COLO668 (cell line): ENCODE measurements around the gene FAT2.
"Not testable (repeated sequence)": the region's sequence is repeated elsewhere in the genome, so short reads cannot be mapped to it uniquely, and the experiment has no call there.

Experiments
- DNase-seq: peaks from one replicate; lab custom pipeline; 2025; ENCODE audit not compliant: unreplicated experiment; lab: John Stamatoyannopoulos, UW

FAT2 gene

GRCh38 chr5:151612689-151613427 lies 21.7 kb upstream of the FAT2 start:
- no peak for DNase-seq

- DNase-seq = no peak
Measured at GRCh38 chr5:151611127-151611775, 20.1 kb upstream of the FAT2 start.

DNA sequence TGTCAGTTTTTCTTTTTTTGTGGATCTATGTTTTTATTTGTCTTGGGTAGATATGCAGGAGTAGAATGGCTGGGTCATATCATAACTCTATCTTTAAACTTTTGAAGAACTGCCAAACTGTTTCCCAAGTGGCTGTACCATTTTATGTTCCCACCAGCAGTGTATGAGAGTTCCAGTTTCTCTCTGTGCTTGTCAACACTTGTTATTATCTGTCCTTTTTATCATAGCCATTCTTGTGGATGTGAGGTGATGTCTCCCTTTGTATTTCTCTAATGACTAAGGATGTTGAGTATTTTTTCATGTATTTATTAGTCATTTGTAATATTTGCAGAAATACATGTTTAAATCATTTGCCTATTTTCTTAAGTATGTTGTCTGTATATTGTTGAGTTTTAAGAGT lies 17.4 kb upstream of the FAT2 start:
- no peak for DNase-seq

GRCh38 chr5:151607304-151607703 lies 16.2 kb upstream of the FAT2 start:
- DNase-seq = no peak

DNA sequence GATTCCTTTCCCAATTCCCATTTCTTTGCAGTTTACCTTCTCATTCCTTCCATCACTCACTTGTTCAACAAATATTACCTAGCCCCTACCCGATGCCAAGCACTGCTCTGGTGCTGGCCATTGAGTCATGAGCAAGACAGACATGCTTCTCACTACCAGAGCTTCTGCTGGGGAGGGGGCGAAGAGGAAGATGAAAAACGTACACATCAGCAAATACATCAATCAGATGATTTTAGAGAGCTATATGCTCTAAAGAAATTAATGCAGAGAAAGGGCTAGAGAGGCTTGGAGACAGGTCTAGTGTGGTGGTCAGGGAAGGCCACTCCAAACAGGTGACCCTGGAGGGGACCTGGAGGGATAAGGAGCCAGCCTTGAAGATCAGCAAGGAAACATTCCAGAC lies 14.4 kb upstream of the FAT2 start:
- no peak for DNase-seq

DNA sequence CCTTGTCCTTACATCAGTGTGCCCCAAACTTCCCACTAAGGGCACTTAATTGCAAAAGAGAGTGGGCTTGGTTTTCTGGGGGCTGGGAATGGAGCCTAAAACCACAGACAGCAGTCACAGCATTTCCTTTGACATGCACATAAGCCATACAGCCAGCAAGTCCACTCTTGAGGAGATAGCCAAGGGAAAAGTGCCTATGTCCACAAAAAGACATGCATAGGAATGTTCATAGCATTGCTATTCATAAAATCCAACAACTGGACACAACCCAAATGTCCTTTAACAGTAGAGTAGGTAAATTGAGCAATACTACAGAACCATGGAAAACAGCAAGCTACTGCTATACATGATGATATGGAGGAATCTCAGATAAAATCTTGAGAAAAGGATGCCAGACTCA lies 11.7 kb upstream of the FAT2 start:
- DNase-seq = no peak

DNA sequence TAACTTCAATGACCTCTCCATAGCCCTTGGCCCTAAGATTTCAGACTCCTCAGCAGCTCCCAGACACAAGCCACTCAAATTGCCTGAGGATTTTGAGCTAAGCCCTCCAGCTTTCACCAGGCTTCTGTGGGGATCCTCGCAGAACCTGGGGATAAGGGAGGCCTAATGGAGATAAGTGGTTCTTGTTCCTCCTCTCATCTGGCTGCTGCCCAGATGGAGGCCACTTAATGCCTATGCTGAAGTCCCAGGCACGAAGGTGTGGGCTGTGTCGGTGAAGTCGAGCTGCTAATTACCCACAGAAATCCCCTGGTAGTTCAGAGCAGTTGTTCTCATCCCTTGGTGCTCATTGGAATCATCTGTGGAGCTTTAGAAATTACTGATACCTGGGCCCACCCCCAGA lies 10.3 kb upstream of the FAT2 start:
- DNase-seq = no peak

DNA sequence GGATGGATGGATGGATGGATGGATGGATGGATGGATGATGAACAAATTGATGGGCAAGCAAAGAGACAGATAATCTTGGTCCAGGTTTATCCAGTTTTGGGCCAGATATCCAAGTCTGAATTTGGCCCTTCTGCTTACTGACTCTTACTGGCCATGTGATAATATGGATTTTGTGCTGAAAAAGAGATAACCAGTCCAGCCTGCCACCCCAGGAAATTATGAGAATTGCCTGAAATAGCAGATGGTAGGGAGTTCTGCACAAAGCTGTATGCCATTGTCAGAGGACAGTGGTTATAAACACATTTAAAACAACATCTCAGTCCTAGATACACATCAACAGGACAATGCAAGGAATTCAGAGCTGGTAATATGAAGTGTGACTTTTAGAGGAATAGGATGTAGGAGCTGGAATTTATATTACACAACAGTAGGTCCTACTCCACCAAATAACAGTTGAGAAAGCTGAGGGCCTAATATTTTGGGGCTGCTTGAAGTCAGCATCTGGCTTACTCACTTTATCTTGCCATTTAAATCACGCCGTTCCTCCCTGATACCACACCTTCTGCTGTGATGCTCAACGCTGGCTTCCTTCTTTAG lies 9.0 kb upstream of the FAT2 start:
- DNase-seq = no peak

GRCh38 chr5:151598984-151599383 lies 7.9 kb upstream of the FAT2 start:
- DNase-seq = no peak

DNA sequence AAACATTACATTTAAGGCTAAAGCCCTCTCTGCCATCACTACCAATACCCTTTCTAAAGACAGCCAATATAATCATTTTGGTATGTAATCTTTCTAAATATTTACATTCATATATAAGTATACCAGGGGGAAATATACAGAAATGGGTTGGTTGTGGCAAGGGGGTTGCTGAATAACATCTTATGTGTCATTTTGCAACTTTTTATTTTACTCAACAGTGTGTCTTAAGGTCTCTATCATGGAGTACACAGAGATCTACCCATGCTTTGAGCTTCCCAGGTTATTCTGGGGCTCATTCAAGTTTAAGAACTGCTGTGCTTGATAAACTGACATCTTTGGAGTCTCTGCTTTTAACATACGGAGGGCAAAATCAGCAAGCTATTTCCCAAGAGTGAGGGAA lies 7.4 kb upstream of the FAT2 start:
- DNase-seq = no peak

DNA sequence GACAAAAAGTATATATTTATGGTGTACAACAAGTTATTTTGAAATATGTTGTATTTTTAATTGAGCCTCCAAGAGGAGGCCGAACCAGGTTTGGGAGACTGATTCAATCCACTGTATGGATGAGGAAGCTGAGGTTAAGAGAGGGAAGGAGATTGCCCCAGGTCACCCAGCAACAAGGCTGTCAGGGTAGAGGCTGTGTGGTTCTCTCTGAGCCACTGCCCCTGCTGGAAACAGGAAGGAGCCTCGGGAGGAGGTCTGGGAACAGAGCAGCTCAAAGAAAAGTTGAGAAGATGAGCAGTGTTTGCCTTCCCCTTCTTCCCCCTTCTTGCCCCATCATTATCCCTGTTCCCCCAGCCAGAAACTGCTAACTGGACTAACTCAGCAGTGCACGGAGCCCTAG lies 6.6 kb upstream of the FAT2 start:
- DNase-seq = no peak

DNA sequence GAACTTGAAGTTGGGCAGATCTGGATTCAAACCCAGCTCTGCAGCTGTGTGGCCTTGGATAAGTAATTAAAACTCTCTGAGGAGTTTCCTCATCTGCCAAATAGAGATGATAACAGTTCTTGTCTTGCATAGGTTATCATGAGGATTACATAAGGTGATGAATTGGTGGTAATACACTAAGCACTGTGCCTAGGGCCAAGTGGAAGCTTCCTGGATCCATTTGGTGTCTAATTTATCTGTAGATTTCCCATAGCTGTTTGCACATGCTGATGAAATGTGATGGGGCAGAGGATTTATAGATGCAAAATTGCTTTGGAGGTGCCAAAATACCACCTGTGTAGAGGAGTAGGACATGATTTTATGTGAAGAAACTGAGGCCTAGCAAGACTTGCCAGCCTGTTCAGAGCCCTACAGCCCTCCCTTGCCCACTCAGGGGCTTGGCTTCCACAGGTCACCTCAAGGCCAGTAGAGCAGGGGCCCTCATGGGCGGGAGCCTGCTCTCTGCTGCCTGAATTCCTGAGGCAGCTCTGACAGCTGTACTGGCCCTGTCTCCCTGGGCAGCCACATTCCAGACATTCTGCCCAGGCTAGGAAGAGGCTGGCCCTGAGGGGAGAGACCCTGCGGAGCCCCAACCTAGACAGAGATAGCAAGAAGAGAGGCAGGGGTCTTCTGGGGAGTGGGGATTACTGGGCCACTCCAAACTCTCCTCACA lies 5.9 kb upstream of the FAT2 start:
- no peak for DNase-seq

DNA sequence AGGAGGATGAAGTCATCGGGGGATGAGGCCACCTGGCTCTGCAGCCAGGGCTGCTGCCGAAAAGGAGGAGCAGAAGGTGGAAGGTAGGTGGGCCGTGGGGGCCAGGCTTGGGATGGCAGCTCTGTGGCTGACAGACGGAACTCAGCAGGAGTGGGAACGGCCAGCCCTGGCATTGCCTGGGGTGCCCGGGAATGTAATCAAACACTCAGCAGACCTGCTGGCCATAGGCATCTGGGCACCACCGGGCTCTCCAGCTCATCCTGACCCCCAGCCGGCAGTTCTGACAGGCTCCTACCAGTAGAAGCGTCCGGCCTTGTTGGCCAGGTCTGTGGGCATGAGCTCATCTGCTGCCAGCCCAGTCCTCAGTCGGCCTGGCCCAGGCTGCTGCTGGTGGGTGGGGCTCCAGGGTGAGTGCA lies 4.3 kb upstream of the FAT2 start:
- no peak for DNase-seq

DNA sequence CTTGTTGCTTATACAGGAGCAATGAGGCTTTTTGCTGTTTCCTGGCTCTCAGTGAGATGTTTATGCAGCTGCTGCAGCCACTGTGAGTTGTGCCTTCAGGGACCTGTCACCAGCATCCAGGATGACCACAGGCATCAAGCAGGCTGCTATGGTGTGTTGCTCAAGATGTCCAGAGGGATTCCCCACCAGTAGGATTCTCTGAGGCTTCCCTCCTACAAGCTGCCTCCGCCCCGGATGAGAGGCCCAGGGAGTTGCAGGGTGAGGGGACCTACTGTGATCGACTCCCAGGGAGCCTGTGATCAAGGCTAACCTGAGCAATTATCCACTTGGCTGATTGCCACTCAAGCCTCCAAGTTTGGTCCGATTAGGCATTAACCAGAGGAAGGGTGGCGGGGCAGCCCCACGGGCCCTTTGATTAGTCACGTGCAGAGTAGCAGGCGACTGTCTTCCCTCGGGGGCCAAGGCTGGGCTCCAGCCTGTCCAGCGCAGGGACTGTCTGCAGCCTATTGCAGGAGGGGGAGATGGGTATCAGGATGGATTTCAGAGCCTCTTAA lies 1.8 kb upstream of the FAT2 start:
- DNase-seq = peak; percentile 29

DNA sequence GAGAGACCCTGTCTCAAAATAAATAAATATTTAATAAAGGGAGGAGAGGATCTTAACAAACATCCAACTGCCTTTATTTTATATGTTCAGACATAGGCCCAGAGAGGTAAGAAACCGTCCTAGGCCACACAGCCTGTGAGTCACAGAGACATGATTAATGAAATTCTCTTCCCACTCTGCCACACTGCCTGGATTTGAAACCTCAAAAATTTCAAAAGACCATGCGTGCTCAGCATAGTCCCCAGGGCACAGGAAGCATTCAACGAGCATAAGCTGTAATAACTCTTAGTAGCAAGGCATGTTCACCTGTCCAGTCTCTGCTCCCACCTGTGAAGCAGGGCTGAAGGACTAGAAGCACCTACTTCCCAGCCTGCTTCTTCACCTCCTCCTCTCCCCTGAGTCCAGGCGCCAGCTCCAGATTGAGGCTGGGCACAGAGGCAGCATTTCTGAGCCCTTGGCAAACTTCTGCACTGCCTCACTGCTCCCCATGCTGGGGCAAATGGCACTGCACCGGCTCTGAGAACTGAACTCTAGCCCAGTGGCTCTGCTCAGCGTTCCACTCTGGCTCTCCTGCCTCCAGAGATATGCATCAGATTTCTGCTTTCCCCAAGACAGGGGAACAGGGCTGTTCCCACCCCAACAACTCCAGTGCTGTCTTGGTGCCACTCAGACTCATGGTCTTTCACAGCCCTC lies 1.1 kb downstream of the FAT2 start:
- DNase-seq = no peak

DNA sequence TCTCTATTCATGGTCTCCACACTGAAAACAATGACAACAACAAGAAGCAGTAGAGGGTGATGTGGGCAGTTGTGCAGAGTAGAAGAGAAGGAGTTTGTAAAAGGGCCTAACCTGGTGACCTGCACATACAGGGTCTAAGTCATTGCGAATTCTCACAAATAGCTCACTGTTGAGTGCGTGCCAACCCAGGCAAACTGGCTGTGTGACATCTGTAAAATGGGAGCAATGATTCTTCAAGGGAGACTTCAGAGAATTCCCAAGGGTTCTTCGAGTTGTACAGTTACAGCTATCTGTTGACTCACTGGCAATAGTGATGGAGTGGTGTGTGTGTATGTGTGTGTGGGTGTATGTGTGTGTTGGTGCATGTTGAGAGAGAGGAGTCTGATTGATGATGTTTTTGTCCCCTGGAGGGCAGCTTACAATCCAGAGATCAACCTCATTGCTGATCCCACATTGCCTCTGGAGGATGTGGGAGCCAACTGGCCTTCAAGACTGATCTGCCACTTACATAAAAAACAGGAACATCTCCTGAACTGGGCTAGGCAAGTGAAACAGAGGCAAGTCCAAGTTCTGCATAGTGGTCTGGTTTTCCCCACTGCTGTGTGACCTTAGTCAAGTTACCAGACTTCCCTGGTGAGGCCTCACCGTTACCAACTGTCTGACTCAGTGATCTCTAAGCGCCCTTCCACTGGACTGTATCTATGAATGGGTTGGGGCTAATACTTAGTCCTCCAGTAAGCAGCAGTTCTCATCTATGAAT lies 3.2 kb downstream of the FAT2 start:
- no peak for DNase-seq

GRCh38 chr5:151585970-151586369 lies 5.2 kb downstream of the FAT2 start:
- DNase-seq = no peak

- not testable (repeated sequence) for DNase-seq
Measured at GRCh38 chr5:151585344-151585743, 5.8 kb downstream of the FAT2 start.

- DNase-seq = no peak
Measured at GRCh38 chr5:151584057-151584937, 6.8 kb downstream of the FAT2 start.
